ENCODE measurements around the gene ZNF554. TPM values are rescaled to one million over a fixed set of nuclear protein-coding genes. Genes with fewer than 3 reads are reported as not detected.
"Not testable (repeated sequence)": the region's sequence is repeated elsewhere in the genome, so short reads cannot be mapped to it uniquely, and the experiment has no call there.

The ZNF554 gene
- total RNA-seq, 2 donors from 2014 or later: 0.89 to 2.9 TPM

DNA sequence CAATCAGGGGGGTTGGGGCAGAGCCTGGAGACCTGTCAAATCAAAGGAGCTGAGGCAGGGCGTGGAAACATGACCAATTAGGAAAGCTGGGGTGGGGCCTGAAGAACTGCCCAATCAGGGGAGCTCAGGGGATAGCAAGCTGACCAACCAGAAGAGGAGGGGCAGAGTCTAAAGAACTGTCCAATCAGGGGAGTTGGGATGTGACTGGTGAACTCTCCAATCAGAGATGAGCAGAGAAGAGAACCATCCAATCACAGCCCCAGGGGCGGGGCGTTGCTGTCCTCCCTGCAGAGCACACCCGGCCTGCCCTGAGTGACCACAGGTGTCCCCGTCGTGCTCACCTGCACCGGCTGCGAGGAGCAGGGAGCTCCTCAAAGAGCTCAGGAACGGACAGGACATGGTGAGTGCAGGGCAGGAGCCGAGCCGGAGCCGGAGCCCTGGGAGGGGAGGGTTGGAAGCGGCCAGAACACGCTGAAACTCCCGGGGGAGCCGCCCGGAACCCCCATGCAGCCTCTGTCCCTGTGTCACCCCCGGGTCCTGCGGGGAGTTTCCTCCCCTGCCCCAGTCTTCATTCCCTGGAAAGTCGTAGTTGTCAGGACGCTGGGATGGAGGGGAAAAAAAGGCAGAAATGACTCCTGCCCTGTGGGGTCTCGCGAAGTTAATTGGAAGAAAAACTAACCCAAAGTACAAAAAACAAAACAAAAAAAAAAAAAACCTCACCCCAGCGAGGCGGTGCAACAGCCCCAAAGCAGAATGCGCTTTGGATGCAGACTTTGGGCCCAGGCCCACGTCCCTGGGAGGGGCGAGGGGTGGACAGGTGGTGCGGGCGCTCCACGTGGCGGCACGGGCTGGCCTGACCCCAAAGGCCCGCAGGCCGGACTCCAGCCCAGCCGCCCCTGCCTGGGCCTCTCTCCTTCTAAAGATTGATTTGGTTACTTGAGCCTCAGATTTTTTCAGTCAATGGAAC is 47.6 kb downstream of the ZNF554 start, which contains the start of gene ZNF556:
TSS of gene ZNF556 (plus strand) at position 311 of the 967 bp plus-strand sequence. CDS start at position 398, 87 bp downstream.
- ATAC-seq: peak in 1 of 2 donors; percentile 44
- H3K27ac Mint-ChIP-seq: no peak within 1 kb of the TSS
- peaks cover 0 to 4% of the 10 kb centered on the region in 2 donors for H3K27me3 Mint-ChIP-seq
- DNase-seq (ENCODE audit: low spot score): no peak
- no peaks in the 10 kb centered on the region for H3K36me3 Mint-ChIP-seq
- H3K9me3 Mint-ChIP-seq: no peaks in the 10 kb centered on the region
- H3K4me3 Mint-ChIP-seq: no peak within 1 kb of the TSS
- H3K4me1 Mint-ChIP-seq (ENCODE audit: low read depth in 2 of 2): peaks cover 0 to 4% of the 10 kb centered on the region in 2 donors

- H3K27me3 Mint-ChIP-seq: peaks cover 0 to 4% of the 10 kb centered on the region in 2 donors
- H3K36me3 Mint-ChIP-seq: no peaks in the 10 kb centered on the region
- ATAC-seq (no peak), DNase-seq (ENCODE audit: low spot score) (no peak)
- no peak overlapping the region for H3K4me3 Mint-ChIP-seq
- peaks cover 0 to 4% of the 10 kb centered on the region in 2 donors for H3K4me1 Mint-ChIP-seq (ENCODE audit: low read depth in 2 of 2)
- no peak overlapping the region for H3K27ac Mint-ChIP-seq
- no peaks in the 10 kb centered on the region for H3K9me3 Mint-ChIP-seq
Measured at GRCh38 chr19:2869618-2870017, 50.0 kb downstream of the ZNF554 start.

- not testable (repeated sequence) for H3K4me1 Mint-ChIP-seq (ENCODE audit: low read depth in 2 of 2); H3K36me3 Mint-ChIP-seq; H3K27ac Mint-ChIP-seq; H3K4me3 Mint-ChIP-seq; H3K9me3 Mint-ChIP-seq; DNase-seq (ENCODE audit: low spot score); H3K27me3 Mint-ChIP-seq; ATAC-seq
Measured at GRCh38 chr19:2872175-2872574, 52.5 kb downstream of the ZNF554 start.

DNA sequence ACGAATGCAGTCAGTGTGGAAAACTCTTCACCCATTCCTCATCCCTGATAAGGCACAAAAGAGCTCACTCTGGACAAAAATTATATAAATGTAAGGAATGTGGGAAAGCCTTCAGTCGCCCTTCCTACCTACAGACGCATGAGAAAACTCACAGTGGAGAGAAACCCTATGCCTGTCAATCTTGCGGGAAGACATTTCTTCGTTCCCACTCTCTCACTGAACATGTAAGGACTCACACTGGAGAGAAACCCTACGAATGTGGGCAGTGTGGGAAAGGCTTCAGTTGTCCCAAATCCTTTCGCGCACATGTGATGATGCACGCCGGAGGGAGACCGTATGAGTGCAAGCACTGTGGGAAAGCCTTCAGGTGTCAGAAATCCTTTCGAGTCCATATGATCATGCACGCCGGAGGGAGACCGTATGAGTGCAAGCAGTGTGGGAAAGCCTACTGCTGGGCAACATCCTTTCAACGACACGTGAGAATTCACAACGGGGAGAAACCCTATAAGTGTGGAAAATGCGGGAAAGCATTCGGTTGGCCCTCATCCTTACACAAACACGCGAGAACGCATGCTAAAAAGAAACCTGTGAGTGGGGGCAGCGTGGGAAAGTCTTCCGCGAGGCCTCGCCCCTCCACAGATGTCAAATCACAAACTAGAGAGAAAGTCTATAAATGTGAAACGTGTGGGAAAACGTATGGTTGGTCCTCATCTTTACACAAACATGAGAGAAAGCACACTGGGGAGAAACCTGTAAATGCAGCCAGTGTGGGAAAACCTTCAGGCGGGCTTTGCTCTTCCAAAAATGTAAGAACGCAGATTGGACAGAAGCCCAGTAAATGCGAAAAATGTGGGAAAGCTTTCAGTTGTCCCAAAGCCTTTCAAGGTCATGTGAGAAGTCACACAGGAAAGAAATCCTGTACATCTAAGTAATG is 58.0 kb downstream of the ZNF554 start:
- no peak overlapping the region for H3K27ac Mint-ChIP-seq
- no peaks in the 10 kb centered on the region for H3K27me3 Mint-ChIP-seq
- H3K4me3 Mint-ChIP-seq: no peak overlapping the region
- H3K36me3 Mint-ChIP-seq: peaks cover 4% of the 10 kb centered on the region
- DNase-seq (ENCODE audit: low spot score) (no peak), ATAC-seq (no peak)
- H3K4me1 Mint-ChIP-seq (ENCODE audit: low read depth in 2 of 2): no peaks in the 10 kb centered on the region
- H3K9me3 Mint-ChIP-seq: no peaks in the 10 kb centered on the region

DNA sequence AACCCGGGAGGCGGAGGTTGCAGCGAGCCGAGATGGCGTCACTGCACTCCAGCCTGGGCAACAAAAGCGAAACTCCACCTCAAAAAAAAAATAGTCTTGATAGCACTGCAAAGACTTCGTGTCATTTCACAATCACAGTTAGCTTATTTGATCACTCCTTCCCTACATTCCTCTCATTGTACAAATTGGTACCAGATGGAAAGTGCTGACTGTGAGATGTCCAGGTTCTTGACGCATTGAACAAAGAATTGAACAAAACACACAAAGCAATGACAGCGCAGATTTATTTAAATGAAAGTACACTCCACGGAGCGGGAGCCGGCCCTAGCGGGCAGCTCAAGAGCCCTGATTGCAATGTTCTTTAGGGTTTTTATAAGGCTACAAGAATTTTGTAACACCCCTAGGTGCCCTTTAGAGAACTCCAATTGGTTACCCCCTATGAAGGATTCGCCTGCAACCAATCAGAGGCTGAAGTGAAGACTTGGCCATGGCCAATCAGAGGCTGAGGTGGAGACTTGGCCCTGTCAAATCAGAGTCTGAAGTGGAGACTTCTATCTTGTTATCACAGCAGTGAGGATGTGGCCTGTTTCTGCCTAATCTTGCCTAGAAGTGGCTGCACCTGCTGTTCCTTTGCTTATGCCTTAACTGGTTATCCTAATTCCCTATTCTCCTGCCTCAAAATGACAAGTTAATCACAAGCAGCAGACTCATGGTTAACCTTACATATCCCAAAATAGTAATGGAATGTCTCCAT is 64.2 kb downstream of the ZNF554 start:
- Mint-ChIP-seq H3K9me3 (no peaks in the 10 kb centered on the region), H3K4me1 (ENCODE audit: low read depth in 2 of 2) (peaks cover 5% of the 10 kb centered on the region in 2 donors), H3K27ac (no peak overlapping the region), H3K4me3 (no peak overlapping the region), H3K27me3 (peaks cover 0 to 2% of the 10 kb centered on the region in 2 donors), H3K36me3 (no peaks in the 10 kb centered on the region)
- DNase-seq (ENCODE audit: low spot score) (no peak), ATAC-seq (no peak)

DNA sequence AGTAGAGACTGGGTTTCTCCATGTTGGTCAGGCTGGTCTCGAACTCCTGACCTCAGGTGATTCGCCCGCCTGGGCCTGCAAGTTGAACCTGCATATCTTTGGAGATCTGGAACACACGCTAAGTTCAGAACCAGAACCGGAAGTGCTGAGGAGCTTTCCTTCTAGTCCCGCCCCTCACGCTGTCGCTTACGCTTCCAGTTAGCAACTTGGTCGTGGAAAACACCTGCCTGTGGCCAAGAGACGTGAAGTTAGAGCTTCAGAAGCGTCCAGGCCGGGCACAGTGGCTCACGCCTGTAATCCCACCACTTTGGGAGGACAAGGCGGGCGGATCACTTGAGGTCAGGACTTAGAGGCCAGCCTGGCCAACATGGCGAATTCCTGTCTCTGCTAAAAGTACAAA is 66.1 kb downstream of the ZNF554 start:
- H3K9me3 Mint-ChIP-seq: no peaks in the 10 kb centered on the region
- DNase-seq (ENCODE audit: low spot score) (no peak), ATAC-seq (no peak)
- no peaks in the 10 kb centered on the region for H3K36me3 Mint-ChIP-seq
- H3K27ac Mint-ChIP-seq: no peak overlapping the region
- no peak overlapping the region for H3K4me3 Mint-ChIP-seq
- peaks cover 0 to 2% of the 10 kb centered on the region in 2 donors for H3K27me3 Mint-ChIP-seq
- peaks cover 5% of the 10 kb centered on the region in 2 donors for H3K4me1 Mint-ChIP-seq (ENCODE audit: low read depth in 2 of 2)

Other genes starting within 250 kb of the ZNF554 start
- under 1 TPM; 0.26 to 0.59 TPM for gene GNG7, start 117.2 kb upstream of the ZNF554 start, total RNA-seq
- gene DIRAS1, start 98.5 kb upstream of the ZNF554 start, total RNA-seq: not detected
- gene SLC39A3, start 79.9 kb upstream of the ZNF554 start, total RNA-seq: 10 to 100 TPM; 30.5 to 91.6 TPM
- gene SGTA, start 36.6 kb upstream of the ZNF554 start, total RNA-seq: 100 to 1,000 TPM in 1 of 2 donors, 10 to 100 TPM in 1; 61.1 to 107 TPM
- 100 to 1,000 TPM; 105 to 224 TPM for gene THOP1, start 34.4 kb upstream of the ZNF554 start, total RNA-seq
- 1 to 10 TPM; 2.6 to 3.0 TPM for gene ZNF555, start 21.6 kb downstream of the ZNF554 start, total RNA-seq
- not detected for gene ZNF556, start 47.5 kb downstream of the ZNF554 start, total RNA-seq
- gene ZNF57, start 81.1 kb downstream of the ZNF554 start, total RNA-seq: 1 to 10 TPM; 4.1 to 4.8 TPM
- gene ZNF77, start 125.1 kb downstream of the ZNF554 start, total RNA-seq: 10 to 100 TPM in 1 of 2 donors, 1 to 10 TPM in 1; 5.3 to 10.4 TPM
- 1 to 10 TPM in 1 of 2 donors, under 1 TPM in 1; 0.45 to 1.8 TPM for gene TLE6, start 157.7 kb downstream of the ZNF554 start, total RNA-seq
- gene TLE2, start 209.4 kb downstream of the ZNF554 start, total RNA-seq: 1 to 10 TPM; 1.3 to 3.2 TPM
- 100 to 1,000 TPM; 242 to 309 TPM for gene TLE5, start 242.6 kb downstream of the ZNF554 start, total RNA-seq

Data from natural killer cell treated with Interleukin-12 subunit alpha and Interleukin-12 subunit beta and Interleukin-15 and Interleukin-18, amount 100 ng/mL, for 72 hours (primary cell).